ENCODE data around the gene MND1.

DNA sequence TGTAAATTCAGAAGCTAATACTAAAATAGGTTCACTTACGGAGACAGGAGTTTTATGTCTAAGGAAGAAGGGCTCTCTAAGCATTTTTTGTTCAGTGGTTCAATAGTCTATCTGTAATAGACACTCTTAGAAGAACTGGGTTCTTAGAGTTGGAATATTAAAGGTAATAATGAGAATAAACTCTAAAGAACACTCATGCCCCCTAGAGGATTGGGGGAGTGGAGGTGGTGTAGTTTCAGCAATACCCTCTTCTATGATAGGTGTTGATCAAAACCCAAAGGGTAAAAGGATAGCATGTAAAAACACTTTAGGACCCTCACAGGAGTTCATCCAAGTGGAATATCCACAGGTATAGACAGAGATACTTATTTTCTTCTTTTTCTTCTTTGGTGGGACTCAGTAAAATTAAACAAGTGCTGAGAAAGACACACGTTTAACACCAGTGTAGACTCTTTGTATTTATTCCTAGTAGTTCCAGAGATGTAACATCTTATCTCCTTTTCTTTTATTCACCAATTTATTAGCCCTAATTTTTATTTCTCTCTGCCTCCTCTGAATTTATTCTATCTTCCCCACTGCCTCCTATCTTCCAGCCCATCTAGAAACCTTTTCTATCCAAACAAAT is 25.7 kb upstream of the MND1 start:
- TF ChIP-seq, protein P1, sequence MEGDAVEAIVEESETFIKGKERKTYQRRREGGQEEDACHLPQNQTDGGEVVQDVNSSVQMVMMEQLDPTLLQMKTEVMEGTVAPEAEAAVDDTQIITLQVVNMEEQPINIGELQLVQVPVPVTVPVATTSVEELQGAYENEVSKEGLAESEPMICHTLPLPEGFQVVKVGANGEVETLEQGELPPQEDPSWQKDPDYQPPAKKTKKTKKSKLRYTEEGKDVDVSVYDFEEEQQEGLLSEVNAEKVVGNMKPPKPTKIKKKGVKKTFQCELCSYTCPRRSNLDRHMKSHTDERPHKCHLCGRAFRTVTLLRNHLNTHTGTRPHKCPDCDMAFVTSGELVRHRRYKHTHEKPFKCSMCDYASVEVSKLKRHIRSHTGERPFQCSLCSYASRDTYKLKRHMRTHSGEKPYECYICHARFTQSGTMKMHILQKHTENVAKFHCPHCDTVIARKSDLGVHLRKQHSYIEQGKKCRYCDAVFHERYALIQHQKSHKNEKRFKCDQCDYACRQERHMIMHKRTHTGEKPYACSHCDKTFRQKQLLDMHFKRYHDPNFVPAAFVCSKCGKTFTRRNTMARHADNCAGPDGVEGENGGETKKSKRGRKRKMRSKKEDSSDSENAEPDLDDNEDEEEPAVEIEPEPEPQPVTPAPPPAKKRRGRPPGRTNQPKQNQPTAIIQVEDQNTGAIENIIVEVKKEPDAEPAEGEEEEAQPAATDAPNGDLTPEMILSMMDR (IDR thresholded peaks at IDR 0.05; ENCODE audit: low read depth, low read length, poor library complexity, severe bottlenecking): peak; percentile 80
- no peak for TF ChIP-seq EZH2phosphoT487 (IDR thresholded peaks at IDR 0.05; ENCODE audit: borderline replicate concordance, low read length)

Measured in DOHH2 (cell line).